Amniotic epithelial cell (primary cell): Measurements from ENCODE around the gene FIGNL2.
A peak's percentile ranks its signal among the peaks of the same experiment; 100 is the strongest.

ENCODE experiments used
- DNase-seq: peaks from one replicate; pipeline ENCODE4 v3.0.0-alpha.2; 2010; ENCODE audit warnings: low read depth

FIGNL2 gene

DNA sequence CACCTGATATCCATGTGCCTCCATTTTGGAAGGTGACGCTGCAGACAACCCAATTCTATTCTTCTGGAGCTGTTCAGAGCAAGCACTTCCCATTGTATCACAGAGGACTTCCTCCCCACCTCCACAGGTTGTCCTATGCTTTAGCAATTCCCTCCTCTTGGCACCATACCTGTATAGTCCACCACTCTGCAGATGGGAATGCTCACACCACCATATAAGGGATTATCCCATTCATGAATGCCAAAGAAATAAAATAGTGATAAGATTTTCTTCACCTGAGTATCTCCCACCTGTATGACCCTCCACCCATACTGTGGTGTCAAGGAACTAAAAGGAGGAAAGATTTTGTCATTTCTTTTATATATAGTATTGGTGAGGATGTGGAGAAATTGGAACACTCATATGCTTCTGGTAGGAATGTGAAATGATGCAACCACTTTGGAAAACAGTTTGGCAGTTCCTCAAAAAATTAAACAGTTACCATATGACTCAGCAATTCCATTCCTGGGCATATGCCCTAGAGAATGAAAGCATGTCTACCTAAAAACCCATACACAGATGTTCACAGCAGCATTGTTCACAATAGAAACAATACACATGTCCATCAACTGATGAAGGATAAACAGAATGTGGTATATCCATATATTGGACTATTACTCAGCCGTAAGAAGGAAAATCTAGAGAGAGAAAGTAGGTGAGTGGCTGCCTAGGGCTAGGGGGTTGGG lies 75.2 kb downstream of the FIGNL2 start:
- DNase-seq: peak; percentile 71

GRCh38 chr12:51771008-51771407 lies 77.5 kb downstream of the FIGNL2 start:
- no peak for DNase-seq
